HG02884 (cell line): Measurements from ENCODE around the gene S1PR2.

Source experiments
- ATAC-seq: cut with Tn5 transposase; IDR thresholded peaks from one replicate; pipeline ENCODE4 v1.9.1; 2021; ENCODE audit warnings: mild to moderate bottlenecking, moderate library complexity; ENCODE audit not compliant: unreplicated experiment

Gene S1PR2

GRCh38 chr19:10230861-10231611, at the start of gene S1PR2:
Gene S1PR2 (minus strand): TSS chr19:10231331. CDS start chr19:10224905, 6,426 bp downstream.
- ATAC-seq, result no peak

- no peak for ATAC-seq
Measured at GRCh38 chr19:10279737-10280442, 48.8 kb upstream of the S1PR2 start.

- no peak for ATAC-seq
Measured at GRCh38 chr19:10278935-10279334, 47.8 kb upstream of the S1PR2 start.

- no peak for ATAC-seq
Measured at GRCh38 chr19:10277795-10278589, 46.9 kb upstream of the S1PR2 start.

- no peak for ATAC-seq
Measured at GRCh38 chr19:10274589-10274988, 43.5 kb upstream of the S1PR2 start.

GRCh38 chr19:10271543-10272086, 40.5 kb upstream of the S1PR2 start:
- ATAC-seq, result no peak

- ATAC-seq, result no peak
Measured at GRCh38 chr19:10270616-10271394, 39.7 kb upstream of the S1PR2 start, which contains the start of gene ICAM1. Gene ICAM1 (plus strand): TSS chr19:10271120. CDS start chr19:10271160, 40 bp downstream.

- ATAC-seq, result no peak
Measured at GRCh38 chr19:10270180-10270615, 39.1 kb upstream of the S1PR2 start.

- ATAC-seq, result no peak
Measured at GRCh38 chr19:10269333-10270179, 38.4 kb upstream of the S1PR2 start.

- no peak for ATAC-seq
Measured at GRCh38 chr19:10268071-10268470, 36.9 kb upstream of the S1PR2 start.

- ATAC-seq, result no peak
Measured at GRCh38 chr19:10266706-10267105, 35.6 kb upstream of the S1PR2 start.

- no peak for ATAC-seq
Measured at GRCh38 chr19:10262771-10263170, 31.6 kb upstream of the S1PR2 start.

GRCh38 chr19:10260141-10260584, 29.0 kb upstream of the S1PR2 start:
- ATAC-seq, result no peak

GRCh38 chr19:10259162-10259905, 28.2 kb upstream of the S1PR2 start:
- ATAC-seq, result no peak

- ATAC-seq, result no peak
Measured at GRCh38 chr19:10258080-10258710, 27.1 kb upstream of the S1PR2 start.

GRCh38 chr19:10256970-10257615, 26.0 kb upstream of the S1PR2 start:
- no peak for ATAC-seq

- no peak for ATAC-seq
Measured at GRCh38 chr19:10256551-10256950, 25.4 kb upstream of the S1PR2 start.

GRCh38 chr19:10255358-10255757, 24.2 kb upstream of the S1PR2 start:
- ATAC-seq, result no peak
